ENCODE results near the gene CIAO1.

- TF ChIP-seq RFX5 (IDR thresholded peaks at IDR 0.05; ENCODE audit: low read depth, low read length) (no peak), SMC3 (IDR thresholded peaks at IDR 0.05; ENCODE audit: low read depth, low read length) (no peak), POLR2A (IDR thresholded peaks at IDR 0.05; ENCODE audit: low read depth, low read length) (no peak), CTCF (conservative IDR thresholded peaks at IDR 0.05; ENCODE audit: low read depth, low read length) (no peak), CHD1 (IDR thresholded peaks at IDR 0.05; ENCODE audit: low read depth, low read length) (no peak), NFE2L2 (IDR thresholded peaks at IDR 0.05; ENCODE audit: low read depth, low read length) (no peak), RAD21 (IDR thresholded peaks at IDR 0.05; ENCODE audit: low read length) (no peak), CEBPB (IDR thresholded peaks at IDR 0.05; ENCODE audit: low read depth, low read length) (no peak), ELK1 (IDR thresholded peaks at IDR 0.05; ENCODE audit: borderline replicate concordance, low read depth, low read length) (no peak), MXI1 (IDR thresholded peaks at IDR 0.05; ENCODE audit: borderline replicate concordance, low read depth, low read length) (no peak), FOS (IDR thresholded peaks at IDR 0.05; ENCODE audit: low read depth, low read length) (no peak), RCOR1 (IDR thresholded peaks at IDR 0.05; ENCODE audit: insufficient replicate concordance, low read length) (no peak), MAZ (IDR thresholded peaks at IDR 0.05; ENCODE audit: borderline replicate concordance, low read depth, low read length) (no peak), USF2 (IDR thresholded peaks at IDR 0.05; ENCODE audit: low read depth, low read length) (no peak)
These were observed 29.1 kb upstream of the CIAO1 start for GRCh38 chr2:96236882-96237281.

All from IMR-90 (cell line).